ENCODE results near the gene CDH2.

The CDH2 gene

GRCh38 chr18:28039691-28040090 lies 137.2 kb downstream of the CDH2 start:
- peak; percentile 2 to 52 for DNase-seq

- no peak for DNase-seq
Observed at GRCh38 chr18:28039078-28039477, 137.9 kb downstream of the CDH2 start.

DNA sequence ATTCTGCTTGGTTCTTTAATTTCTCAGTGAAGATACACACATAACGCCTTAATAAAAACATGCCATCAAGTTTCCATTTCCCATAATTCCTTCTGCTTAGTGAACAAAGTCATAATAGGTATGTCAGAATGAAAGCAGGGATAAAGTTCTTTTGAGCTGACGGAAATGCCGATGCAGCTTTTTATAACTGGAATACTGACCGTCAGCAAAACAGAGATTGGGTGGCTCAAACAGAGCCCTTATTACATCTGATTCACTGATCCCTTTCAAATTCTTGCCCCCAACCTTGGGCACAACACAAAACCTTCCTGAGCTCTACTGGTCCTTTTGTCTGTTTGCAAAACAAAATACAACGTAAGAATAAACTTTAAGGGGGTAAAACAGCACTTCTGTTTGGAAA lies 140.4 kb downstream of the CDH2 start:
- DNase-seq: no peak

GRCh38 chr18:28034567-28034966 lies 142.4 kb downstream of the CDH2 start:
- no peak for DNase-seq

- no peak for DNase-seq
Observed at GRCh38 chr18:28032177-28032576, 144.8 kb downstream of the CDH2 start.

GRCh38 chr18:28030458-28030857 lies 146.5 kb downstream of the CDH2 start:
- no peak for DNase-seq

- no peak for DNase-seq
Observed at GRCh38 chr18:28027755-28028154, 149.2 kb downstream of the CDH2 start.

- DNase-seq: no peak
Observed at GRCh38 chr18:28019425-28020108, 157.4 kb downstream of the CDH2 start.

- no peak for DNase-seq
Observed at GRCh38 chr18:28018351-28018750, 158.6 kb downstream of the CDH2 start.

GRCh38 chr18:28015671-28016070 lies 161.3 kb downstream of the CDH2 start:
- DNase-seq: no peak

GRCh38 chr18:28013066-28013465 lies 163.9 kb downstream of the CDH2 start:
- no peak for DNase-seq

DNA sequence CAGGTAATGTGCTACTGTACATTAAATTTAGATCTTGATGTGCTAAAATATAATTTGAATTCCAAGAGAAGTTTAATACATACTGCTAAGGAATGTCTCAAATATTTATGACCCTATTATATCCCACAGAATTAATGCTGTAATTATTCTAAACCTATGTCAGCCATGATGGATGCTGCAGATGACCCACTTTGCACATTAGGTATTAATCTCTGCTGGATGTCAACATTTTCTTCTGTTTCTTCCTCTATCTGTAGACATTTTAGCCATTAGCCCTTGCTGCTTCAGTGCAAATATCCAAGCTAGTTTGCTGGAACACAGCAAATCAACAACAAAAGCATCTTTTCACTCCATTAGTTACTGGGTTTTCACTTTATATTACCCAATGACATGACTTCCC lies 164.6 kb downstream of the CDH2 start:
- DNase-seq: no peak

DNA sequence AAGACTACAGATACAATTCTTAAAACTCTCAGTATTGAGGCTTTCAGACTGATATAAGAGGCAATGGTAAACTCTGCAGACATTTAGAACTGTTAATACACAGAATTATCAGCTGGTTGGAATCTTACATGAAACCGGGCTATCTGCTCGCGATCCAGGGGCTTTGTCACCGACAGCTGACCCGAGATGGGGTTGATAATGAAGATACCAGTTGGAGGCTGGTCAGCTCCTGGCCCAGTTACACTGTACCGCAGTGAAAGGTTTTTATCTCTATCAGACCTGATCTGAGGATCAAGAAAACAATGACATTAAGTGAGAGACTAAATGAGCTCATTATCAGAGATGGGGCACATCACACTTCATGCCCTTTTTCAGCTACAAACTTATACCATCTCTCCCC lies 167.3 kb downstream of the CDH2 start:
- no peak for DNase-seq

GRCh38 chr18:28007841-28008240 lies 169.1 kb downstream of the CDH2 start:
- no peak for DNase-seq

DNA sequence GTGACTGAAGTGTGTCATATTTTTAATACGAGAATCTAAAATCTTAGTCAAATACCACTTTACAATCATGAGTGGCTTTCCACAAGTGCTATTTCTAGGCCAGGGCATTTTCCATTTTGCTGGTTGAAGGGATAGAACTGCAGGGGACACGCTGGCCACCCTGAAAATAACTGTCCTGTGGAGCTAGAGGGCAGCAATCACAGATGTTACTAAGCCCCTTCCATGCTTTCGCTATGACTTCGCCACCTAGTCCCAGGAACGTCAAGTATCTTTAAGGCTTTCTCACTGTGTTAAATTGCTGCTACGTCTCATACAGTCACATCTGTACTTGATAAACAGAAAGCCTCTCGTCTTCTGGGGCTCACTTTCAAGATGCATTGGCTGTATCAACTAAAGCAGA lies 171.8 kb downstream of the CDH2 start:
- DNase-seq: no peak

GRCh38 chr18:28004606-28005005 lies 172.3 kb downstream of the CDH2 start:
- no peak for DNase-seq

GRCh38 chr18:28003451-28003850 lies 173.5 kb downstream of the CDH2 start:
- DNase-seq: no peak

- no peak for DNase-seq
Observed at GRCh38 chr18:28002841-28003240, 174.1 kb downstream of the CDH2 start.

DNA sequence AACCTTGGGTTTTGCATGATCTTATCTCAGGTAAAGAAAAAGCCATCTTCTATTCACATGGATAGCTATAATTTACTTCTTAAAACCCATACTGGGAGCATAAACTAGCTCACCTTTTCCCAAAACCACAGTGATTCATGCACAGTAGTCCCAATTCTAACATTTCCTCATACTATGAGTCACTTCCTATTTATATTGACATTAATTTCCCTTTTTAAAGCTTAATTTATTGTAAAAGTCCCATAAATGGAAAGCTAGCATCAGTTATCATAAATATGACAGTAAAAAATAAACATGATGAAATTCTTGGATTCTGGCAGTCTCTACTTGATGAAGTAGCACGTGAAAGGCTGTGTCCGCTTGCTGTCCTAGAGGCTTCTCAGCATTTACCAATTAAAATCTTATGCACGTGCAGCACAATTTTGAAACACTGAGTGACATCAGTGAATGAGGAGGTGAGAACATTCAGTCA lies 180.1 kb downstream of the CDH2 start:
- no peak for DNase-seq

- DNase-seq: no peak
Observed at GRCh38 chr18:27995770-27996502, 181.0 kb downstream of the CDH2 start.

- no peak for DNase-seq
Observed at GRCh38 chr18:27994571-27994970, 182.4 kb downstream of the CDH2 start.

DNA sequence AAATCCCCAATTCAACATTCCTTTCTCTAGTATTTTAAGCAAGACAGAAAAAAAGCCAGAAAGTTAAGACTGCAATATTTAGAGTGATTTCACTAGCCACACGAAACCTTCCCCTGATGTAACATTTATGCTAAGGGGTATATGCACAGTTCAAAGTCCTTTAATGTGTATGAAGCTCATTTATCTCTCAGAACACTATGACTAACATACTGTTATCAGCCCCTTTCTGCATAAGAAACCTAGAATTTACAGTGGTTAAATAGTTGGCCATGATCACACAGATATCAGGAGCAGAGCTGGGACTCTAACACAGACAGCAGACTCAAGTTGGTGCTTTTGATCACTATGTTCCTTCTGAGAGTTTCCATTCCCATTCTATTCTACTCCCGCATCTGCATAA lies 185.5 kb downstream of the CDH2 start:
- DNase-seq: no peak

DNA sequence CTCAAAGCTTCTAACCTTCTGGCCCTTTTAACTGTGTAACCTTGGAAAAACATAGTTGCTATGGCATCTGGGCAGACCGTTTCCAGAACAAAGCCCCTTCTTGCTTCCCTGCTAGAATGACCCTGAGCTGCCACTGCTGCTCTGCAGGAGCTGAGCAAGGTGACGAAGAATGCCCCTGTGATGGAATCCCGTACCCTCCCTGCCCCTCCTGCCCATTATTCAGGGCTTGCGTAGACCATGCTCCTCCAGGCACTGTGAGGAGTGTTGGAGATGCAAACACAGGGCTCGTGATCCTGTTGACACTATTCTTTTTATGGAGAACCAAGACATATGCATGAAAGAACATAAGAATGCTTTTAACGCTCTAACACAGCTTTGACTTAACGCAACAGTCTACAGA lies 191.1 kb downstream of the CDH2 start:
- no peak for DNase-seq

DNA sequence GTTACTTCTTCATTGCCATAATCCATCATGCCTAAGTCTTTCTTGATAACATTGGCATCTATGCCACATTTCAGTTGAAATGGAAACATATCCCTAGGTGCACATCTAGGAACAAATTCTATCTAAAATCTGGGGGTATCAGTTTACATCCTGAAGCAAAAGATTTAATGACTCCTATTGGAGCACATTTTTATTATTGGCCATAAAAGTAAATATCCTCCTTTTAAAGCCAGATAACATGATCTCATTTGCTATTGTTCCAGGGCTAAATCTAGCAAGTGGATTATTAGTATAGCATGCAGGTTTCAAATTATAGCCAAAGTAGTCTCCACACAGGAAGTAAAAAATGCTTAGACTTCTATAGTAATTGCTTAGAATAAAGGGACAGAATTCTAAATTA lies 193.2 kb downstream of the CDH2 start:
- DNase-seq: no peak

All from inflammatory macrophage (primary cell).